HG02970 (cell line): ENCODE measurements around the gene RPS19BP1.
"Not testable (repeated sequence)": the region's sequence is repeated elsewhere in the genome, so short reads cannot be mapped to it uniquely, and the experiment has no call there.

Experiments used
- ATAC-seq: cut with Tn5 transposase; IDR thresholded peaks from one replicate; pipeline ENCODE4 v1.9.1; 2021; ENCODE audit warnings: mild to moderate bottlenecking, moderate library complexity, moderate number of reproducible peaks; ENCODE audit not compliant: unreplicated experiment, low FRiP score

RPS19BP1 gene

DNA sequence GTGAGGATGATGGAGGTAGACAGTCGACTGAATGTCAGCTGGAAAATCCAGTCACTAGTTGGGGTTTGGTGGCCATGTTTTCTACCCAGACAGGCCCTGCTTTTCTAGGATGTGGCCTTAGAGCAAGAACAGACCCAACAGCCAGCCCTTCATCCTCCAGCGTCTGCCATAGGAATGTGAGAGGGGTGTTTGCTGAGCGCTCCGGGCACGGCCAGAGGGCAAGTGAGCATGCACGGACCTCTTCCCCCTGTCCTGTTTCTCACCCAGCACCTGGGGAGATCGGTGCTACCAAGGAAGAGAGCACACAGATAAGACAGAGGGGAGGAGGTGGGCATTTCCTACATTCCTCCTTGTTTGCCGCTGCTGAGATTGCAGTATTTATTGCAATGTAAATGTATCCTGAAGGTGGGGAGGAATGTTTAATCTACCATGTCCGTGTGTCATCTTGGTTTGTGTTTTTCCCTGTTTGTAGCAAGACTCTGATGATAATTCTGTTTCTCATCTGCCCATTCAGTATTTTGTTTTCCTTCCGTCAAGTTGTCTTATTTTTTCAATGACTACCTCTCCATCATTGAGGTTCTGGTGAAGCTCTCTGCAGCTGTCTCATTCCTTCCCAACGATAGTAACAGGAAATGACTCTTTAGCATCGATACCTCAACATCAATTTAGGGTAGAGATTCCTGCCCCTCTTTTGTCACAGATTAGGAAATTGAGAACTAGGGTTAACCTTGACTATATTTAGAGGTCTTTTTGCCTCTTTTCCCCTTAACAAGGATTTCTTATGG lies 17.1 kb downstream of the RPS19BP1 start:
- no peak for ATAC-seq

DNA sequence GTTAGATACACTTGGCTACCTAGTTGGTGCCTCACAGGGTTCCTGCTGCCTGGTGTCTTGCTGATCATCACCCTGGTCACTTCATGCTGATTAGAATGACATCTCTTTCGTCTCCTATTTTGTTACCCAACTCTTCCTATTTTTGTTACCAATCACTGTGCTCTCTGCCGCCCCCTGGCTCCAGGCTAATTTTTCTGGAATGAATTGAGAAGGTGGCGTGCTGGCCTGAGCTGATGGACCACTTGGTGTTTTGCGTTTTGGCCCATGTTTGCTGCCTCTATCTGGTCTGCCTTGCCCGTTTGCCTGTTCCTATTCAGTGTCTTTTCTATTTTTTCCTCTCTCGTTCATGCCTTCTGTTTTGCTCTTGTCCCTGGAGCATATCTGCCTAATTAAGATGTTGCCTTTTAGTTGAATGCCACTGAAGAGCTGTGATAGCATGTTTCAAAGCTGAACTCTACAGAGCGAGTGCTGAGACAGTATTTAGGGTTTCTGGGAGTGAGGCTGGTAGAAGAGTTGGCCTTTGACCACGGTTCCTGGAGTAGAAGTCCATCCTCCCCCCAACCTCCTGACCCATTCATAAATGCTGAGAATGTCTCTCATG lies 18.1 kb downstream of the RPS19BP1 start:
- ATAC-seq, result no peak

DNA sequence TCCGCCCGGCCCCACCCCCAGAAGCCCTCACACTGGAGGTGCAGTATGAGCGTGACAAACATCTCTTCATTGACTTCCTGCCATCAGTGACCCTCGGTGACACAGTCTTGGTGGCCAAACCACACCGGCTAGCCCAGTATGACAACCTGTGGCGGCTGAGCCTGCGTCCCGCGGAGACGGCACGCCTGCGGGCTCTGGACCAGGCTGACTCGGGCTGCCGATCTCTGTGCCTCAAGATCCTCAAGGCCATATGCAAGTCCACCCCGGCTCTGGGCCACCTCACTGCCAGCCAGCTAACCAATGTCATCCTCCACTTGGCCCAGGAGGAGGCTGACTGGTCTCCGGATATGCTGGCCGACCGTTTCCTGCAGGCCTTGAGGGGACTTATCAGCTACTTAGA lies 18.8 kb downstream of the RPS19BP1 start:
- no peak for ATAC-seq

DNA sequence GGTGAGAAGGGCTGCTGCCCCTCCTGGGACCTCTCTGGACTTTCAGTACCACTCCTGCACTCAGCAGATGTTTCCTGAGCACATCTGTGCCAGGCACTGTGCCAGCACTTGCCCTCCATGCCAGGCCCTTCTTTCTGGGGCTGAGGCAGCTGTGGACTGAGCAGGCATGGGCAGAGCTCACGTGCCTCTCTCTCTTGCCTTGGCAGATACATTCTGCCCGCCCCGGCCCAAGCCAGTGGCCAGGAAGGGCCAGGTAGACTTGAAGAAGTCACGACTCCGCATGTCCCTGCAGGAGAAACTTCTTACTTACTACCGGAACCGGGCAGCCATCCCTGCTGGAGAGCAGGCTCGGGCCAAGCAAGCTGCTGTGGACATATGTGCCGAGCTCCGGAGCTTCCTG lies 20.5 kb downstream of the RPS19BP1 start:
- no peak for ATAC-seq

DNA sequence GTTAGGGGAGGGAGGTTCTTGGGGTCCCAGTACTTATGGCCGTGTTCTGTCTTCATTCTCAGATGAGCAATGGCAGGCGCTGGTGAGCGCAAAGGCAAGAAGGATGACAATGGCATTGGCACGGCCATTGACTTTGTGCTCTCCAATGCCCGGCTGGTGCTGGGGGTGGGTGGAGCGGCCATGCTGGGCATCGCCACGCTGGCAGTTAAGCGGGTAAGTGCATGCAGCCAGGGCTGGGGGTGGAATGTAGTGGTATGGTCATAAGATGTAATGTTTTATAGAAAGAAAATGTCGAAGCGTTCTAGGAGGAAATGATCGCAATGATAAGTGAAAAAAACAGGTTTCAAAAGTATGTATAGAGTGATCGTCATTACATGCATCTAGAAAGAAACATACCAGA lies 21.3 kb downstream of the RPS19BP1 start:
- no peak for ATAC-seq

DNA sequence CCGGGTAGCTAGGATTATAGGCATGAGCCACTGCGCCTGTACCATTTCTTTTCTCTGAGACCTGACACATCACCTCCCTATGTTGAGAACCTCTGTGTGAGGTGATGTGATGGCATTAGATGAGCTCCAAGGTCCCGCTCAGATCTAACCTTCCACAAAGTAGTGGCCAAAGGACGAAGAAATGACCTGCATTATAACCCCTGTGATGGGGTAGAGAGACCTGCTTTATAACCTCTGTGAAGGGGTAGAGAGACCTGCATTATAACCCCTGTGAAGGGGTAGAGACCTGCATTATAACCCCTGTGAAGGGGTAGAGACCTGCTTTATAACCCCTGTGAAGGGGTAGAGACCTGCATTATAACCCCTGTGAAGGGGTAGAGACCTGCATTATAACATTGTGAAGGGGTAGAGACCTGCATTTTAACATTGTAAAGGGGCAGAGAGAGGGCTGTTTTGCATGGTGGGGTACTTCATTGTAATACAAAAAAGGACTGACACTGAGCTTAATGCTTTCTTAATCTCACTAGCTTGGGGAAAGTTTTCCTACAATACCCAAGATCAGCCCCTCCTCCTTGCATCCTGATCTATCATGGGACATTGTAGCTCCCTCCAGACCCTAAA lies 21.9 kb downstream of the RPS19BP1 start:
- no peak for ATAC-seq

DNA sequence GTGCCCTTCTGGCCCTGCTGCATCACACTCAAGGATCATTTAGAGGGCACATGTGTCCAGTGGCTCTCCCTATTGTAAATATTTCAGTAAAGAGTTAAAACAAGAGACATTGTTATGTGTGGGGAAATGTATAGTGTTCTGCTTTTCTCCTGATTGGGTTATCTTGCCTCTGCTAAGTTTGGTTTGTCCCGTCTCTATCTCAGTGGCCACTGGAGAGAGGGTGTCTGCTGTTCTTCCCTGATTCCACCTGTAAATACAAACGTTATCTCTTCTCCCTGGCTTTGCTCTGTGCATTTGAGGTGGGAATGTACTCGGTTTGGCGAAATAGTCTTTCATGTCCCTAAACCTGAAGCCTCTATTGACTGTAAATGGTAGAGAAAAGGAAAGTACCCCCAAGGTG lies 24.2 kb downstream of the RPS19BP1 start:
- no peak for ATAC-seq

DNA sequence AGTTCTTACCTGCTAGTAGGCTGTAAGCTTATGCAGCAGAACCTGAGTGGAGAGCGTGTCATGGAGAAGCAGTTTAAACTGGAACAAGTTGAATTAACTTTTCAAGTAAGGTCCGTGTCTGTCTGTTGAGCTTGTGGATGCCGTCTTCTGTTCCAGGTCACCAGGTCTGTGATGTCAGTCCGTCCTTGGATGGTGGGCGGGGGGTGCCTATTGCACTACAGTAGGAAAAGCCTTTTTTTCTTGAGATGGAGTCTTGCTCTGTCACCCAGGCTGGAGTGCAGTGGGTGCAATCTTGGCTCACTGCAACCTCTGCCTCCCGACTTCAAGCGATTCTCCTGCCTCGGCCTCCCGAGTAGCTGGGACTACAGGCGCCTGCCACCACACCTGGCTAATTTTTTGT lies 25.5 kb downstream of the RPS19BP1 start:
- ATAC-seq, result not testable (repeated sequence)

DNA sequence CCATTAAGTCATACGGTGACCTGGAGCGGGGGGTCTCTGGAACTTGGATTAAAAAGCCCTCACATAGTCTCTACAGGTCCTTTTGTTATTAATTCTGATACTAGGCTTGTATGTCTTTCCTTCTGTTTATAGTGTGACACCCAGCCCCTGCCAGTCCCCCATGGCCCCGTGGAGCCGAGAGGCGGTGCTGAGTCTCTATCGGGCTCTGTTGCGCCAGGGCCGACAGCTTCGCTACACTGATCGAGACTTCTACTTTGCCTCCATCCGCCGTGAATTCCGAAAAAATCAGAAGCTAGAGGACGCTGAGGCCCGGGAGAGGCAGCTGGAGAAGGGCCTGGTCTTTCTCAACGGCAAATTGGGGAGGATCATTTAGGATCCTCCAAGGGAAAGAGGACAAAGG lies 28.5 kb downstream of the RPS19BP1 start:
- no peak for ATAC-seq

DNA sequence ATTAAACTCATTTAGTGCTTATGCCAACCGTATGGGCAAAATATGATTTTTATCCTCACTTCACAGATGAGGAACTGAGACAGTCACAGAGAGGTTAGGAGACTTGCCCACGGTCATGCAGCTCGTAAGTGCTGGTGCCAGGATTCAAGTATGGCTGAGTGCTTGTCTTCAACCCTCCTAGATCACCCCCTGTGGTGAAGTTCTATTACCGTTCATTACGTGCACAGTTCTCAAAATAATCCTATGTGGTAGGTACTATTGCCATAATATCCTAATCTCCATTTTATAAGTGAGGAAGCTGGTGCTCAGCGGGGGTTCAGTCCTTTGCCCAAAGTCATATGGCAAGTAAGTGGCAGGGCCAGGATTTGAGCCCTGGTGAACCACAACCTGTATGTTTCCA lies 28.9 kb downstream of the RPS19BP1 start:
- ATAC-seq, result no peak

DNA sequence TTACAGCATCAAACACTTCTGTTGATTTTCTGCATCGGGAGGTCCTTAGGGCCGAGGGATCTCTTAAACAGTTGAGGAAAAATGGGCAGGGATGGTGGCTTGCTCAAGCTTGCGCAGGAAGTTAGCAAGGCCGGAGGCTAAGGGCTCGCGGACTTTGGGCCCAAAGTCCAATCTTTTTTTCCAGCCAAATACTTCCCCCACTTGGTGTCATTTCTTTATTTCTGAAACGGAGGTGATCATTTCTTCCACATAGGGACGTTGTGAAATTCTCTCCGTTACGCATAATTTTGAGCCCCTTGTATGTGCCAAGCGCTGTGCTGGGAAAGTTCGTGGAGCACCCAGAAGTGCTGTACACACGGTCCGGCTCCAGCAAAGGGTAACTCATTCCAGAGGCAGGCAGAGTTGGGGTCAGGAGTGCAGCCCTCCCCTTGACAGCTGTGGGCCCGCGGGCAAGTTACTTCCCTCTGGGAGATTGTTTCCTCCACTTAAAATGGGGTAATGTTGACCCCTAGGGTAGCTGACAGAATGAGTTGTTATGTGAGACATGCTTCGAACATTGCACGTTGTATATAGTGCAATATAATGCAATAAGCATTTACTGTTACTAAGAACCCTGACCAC lies 29.6 kb downstream of the RPS19BP1 start:
- no peak for ATAC-seq

DNA sequence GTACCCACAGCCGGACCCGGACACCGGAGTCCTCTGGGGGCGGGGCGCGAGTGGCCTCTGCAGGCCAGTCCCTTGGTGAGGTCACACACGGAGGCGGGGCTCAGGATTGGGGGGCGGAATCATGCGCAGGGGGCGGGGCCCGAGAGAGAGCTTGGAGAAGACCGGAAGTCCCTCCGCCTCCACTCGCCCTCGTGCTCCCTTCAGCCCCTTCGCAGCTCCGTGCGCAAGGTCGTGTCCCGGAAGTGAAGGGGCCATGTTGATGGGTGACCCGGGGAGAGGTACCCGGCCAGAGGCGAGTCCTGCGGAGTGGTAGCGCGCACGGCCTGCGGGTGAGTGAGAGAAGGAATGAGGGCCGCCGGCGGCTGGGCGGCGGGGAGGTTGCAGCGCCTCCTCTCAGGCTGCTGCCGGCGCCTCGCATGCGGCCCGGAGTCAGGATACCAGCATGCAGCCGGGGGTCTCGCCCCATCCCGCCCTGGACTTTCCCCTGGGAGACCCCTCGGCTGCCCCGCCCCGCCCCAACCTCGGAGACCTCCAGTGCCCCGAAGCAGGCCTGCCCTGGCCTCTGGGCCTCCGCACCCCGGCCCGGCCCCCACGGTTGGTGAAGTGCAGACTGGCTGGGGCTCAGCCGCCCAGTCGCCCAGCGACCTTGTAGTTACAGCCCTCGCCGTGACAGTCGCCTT lies 30.3 kb downstream of the RPS19BP1 start, which contains the start of gene MIEF1:
Gene MIEF1, plus strand, starts transcription at position 182 of the 680 bp plus-strand sequence. CDS start 9,005 bp downstream, outside the sequence.
- ATAC-seq, result peak; percentile 82

DNA sequence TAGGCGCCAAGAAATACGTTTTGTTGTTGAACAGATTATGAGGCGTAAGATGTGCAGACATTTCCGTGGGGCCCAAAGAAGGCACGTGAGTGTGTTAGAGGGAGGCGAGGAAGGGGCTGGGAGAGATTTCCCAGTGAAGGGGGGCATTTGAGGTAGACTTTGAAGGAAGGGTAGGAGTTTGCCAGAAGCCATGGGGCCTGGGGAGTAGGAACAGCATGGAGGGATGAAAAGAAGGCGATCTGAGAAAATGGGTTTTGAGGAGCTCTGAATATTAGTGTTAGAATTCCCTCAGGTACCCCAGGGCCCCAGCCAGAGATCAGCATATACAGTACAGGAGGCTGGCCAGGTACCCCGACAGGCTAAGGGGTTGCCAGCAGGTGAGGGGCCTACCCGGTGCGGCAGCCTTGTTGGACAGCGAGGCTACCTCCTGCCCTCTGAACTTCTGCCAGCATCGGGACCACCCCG lies 30.9 kb downstream of the RPS19BP1 start:
- ATAC-seq, result no peak

DNA sequence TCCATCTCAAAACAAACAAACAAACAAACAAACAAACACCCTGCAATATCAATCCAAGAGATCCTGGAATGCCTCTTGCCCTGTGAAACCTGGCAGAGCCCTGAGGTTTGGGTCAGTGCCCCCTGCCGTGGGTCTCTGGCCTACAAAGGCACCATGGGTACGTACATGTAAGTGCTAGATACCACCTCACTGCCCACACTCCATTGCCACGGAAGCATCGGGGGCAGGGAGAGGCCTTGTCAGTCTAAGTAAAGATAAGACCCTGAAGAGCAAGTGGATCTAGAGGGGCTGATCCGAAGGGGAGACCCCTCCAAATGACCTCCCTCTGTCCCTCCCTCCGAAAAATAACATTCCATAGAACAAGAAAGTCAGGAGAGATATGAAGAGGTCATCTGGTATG lies 32.4 kb downstream of the RPS19BP1 start:
- ATAC-seq, result no peak

DNA sequence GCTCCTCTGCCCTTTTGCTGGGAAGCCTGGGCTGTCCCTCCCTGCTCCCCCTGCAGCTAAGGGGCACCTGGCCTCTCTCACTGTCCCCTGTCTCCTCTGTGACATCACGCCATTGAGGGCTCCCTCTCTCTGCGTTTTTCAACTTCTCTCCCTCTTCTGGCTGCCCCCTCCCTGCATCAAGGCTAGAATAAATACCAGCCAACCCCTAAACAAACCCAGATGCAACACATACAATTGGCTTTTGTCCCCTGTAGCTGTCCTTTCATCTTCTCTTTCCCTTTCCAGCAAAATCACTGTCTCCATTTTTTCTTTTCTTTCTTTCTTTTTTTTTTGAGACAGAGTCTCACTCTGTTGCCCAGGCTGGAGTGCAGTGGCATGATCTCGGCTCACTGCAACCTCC lies 33.7 kb downstream of the RPS19BP1 start:
- no peak for ATAC-seq

DNA sequence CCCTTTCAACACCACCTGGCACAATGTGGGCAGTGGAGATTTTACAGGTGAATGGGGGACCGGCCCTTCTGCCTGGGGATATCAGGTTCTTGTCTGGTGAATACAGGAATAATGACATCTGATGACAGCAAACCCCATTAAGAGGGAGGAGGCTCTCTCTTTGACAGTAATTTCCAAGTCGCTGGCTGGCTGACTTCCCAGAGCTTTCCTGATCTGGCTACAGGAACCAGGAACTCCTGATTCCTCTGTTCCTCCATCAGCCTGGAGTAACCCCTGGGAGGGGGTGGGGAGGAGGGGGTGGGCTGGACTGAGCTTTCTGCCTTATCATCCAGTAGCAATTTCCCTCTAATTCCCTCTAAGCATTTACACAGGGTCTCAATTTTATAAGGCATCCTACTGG lies 34.2 kb downstream of the RPS19BP1 start:
- ATAC-seq, result no peak

DNA sequence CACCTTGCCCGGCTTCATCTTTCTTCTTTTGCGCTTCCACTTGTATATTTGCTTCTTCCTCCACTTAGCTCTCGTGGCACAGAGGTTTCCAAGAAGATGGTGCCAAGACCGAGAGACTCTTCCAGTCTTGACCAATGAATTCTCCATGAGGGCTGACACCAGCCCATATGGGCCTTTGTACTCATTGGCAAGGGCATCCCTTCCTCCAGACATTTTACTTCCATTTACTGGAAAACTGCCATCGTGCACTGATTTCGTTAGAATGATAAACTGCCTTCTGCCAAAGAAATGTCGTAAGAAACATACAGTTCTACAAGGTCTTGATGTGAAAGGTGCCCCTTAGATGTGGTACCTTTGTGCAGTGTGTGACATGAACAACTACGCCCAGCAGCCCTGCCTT lies 35.1 kb downstream of the RPS19BP1 start:
- ATAC-seq, result no peak

DNA sequence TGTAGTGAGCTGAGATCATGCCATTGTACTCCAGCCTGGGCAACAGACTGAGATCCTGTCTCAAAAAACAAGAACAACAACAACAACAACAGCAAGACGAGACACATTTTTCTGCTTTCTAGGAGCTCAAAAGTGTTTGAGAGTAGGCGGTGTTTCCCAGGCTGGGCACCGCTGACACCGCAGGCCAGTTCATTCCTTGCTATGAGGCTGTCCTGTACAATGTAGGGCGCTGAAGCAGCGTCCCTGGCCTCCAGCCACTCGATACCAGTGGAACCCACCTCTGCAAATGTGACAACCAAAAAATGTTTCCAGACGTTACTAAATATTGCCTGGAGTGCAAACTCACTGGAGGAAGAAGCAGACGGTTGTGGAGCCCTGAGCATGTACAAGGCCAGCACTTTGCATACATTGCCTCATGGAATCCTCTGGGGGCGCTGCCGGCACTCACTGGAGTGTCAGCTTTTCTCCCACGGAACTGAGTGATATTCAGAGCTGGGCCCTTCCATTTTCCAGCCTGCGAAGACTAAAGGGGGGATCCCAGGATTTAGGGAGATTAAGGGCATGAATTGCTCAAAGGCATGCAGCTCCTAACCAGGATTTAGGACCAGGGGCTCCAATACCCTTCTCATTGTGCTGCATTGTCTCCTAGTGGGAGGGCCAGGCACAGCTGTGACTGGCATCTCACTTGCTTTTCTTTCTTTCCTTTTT lies 36.3 kb downstream of the RPS19BP1 start:
- ATAC-seq, result no peak

DNA sequence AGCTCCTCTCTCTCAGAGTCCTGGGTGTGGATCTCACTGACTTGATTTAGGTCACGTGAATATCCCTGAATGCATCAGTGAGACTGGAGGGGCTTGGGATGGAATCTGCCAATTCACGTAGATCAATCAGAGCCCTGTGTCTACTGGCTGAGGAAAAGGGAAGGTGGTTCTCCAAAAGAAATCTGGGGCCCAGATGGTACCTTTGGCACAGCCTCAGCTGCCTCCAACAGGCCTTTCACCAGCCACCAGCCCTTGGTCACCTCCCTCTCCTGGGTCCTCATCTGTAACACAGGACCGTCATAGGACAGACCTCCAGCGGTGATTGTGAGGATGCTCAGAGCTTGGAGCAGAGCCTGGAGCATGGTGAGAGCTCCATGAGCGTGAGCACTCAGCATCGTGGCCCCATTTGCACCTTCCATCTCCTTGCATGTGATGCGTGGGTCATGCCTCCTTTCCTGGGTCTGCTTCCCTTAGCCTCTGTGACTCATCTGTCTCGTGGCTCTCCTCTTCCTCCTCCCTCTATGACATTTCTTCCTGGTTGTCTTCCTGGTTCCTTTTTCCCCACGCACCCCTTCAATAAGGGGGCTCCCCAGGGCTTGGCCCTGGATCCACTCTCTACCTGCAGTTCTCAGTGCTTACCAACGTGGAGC lies 38.0 kb downstream of the RPS19BP1 start:
- ATAC-seq, result no peak

DNA sequence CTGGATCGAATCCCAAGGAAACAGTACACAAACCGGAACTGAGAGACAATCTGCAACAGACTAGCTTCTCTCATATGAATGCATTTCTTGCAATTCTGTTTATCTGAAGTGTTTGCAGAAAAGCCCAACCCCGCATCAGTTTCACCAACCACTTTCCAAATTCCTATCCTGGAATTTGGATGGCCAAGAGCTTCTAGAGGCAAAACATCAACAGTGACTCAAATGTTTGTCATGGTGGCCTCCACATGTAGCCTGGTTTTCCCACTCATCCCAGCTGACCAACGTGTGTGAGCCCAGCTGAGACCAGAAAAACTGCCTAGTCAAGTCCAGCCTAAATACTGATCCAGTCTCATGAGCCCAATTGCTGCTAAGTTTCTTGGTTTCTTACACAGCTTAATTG lies 38.8 kb downstream of the RPS19BP1 start:
- ATAC-seq, result no peak
